A673 (cell line): ENCODE measurements around the gene GRID1.

Source experiments
- CTCF ChIP-seq: fragments of 300-800, 200-600 bp; sonication (generic); conservative IDR thresholded peaks from 2 replicates; pipeline ENCODE4 v1.5.1; 2017; ENCODE audit warnings: low read depth, mild to moderate bottlenecking, antibody characterized with exemption, low read length, moderate library complexity, mixed read lengths
- EZH2 ChIP-seq: fragments of 200-600 bp; sonication (generic); IDR thresholded peaks from 2 replicates; pipeline ENCODE4 v1.6.1; 2017; ENCODE audit warnings: borderline replicate concordance, low read depth, mild to moderate bottlenecking, mixed read lengths, antibody characterized with exemption, low read length; ENCODE audit not compliant: poor library complexity, severe bottlenecking

- TF ChIP-seq CTCF (no peak), EZH2 (peak; percentile 23)
These were observed 35.1 kb upstream of the GRID1 start for GRCh38 chr10:86401588-86402282.
